22Rv1 (cell line): ENCODE results near the gene CELF2.

Experiments used
- H3K27ac ChIP-seq: fragments of 450-650 bp; 2 replicates; pipeline ENCODE4 v1.5.1; 2017
- CTCF ChIP-seq: fragments of 450-650 bp; IDR thresholded peaks from 2 replicates; pipeline ENCODE4 v1.5.1; 2017; ENCODE audit warnings: mild to moderate bottlenecking
- ZFX ChIP-seq: fragments of 450-650 bp; IDR thresholded peaks from 2 replicates; pipeline ENCODE4 v1.6.1; 2017; ENCODE audit warnings: antibody characterized with exemption, borderline replicate concordance

Gene CELF2

GRCh38 chr10:11261687-11262493 is 244.2 kb downstream of the CELF2 start:
- no peak overlapping the region for H3K27ac ChIP-seq
- no peak for TF ChIP-seq ZFX
- TF ChIP-seq CTCF: no peak

- TF ChIP-seq ZFX (no peak), CTCF (no peak)
- no peak overlapping the region for H3K27ac ChIP-seq
These were observed 245.0 kb downstream of the CELF2 start for GRCh38 chr10:11262494-11263345.

- H3K27ac ChIP-seq: no peak overlapping the region
- TF ChIP-seq ZFX (no peak), CTCF (no peak)
These were observed 246.1 kb downstream of the CELF2 start for GRCh38 chr10:11263767-11264166.

GRCh38 chr10:11264296-11265048 is 246.8 kb downstream of the CELF2 start:
- TF ChIP-seq CTCF: no peak
- no peak overlapping the region for H3K27ac ChIP-seq

- TF ChIP-seq CTCF (no peak), ZFX (no peak)
- no peak overlapping the region for H3K27ac ChIP-seq
These were observed 247.8 kb downstream of the CELF2 start for GRCh38 chr10:11265484-11265883.

GRCh38 chr10:11266426-11266825 is 248.8 kb downstream of the CELF2 start:
- no peak for TF ChIP-seq ZFX
- no peak for TF ChIP-seq CTCF
- no peak overlapping the region for H3K27ac ChIP-seq
